HG02885 (cell line): ENCODE data around the gene BCL11A.

Experiments
- ATAC-seq: cut with Tn5 transposase; IDR thresholded peaks from one replicate; pipeline ENCODE4 v1.9.1; 2021; ENCODE audit warnings: mild to moderate bottlenecking; ENCODE audit not compliant: unreplicated experiment, poor library complexity

Gene BCL11A

GRCh38 chr2:60553495-60554073 is at the start of gene BCL11A:
TSS of gene BCL11A (minus strand) at chr2:60553654. CDS start at chr2:60553270, 384 bp downstream.
- peak; percentile 0 for ATAC-seq

GRCh38 chr2:60602828-60603532 is 49.5 kb upstream of the BCL11A start:
- ATAC-seq: no peak

- ATAC-seq: no peak
Measured at GRCh38 chr2:60602388-60602787, 48.9 kb upstream of the BCL11A start.

GRCh38 chr2:60598271-60598670 is 44.8 kb upstream of the BCL11A start:
- no peak for ATAC-seq

GRCh38 chr2:60597346-60597745 is 43.9 kb upstream of the BCL11A start:
- ATAC-seq: no peak

GRCh38 chr2:60596411-60596810 is 43.0 kb upstream of the BCL11A start:
- ATAC-seq: no peak

- no peak for ATAC-seq
Measured at GRCh38 chr2:60595953-60596352, 42.5 kb upstream of the BCL11A start.

- ATAC-seq: no peak
Measured at GRCh38 chr2:60589104-60589503, 35.6 kb upstream of the BCL11A start.

GRCh38 chr2:60586081-60586480 is 32.6 kb upstream of the BCL11A start:
- ATAC-seq: no peak

- ATAC-seq: no peak
Measured at GRCh38 chr2:60585276-60585675, 31.8 kb upstream of the BCL11A start.

- ATAC-seq: no peak
Measured at GRCh38 chr2:60583604-60584003, 30.1 kb upstream of the BCL11A start.

GRCh38 chr2:60581433-60582282 is 28.2 kb upstream of the BCL11A start:
- peak; percentile 97 for ATAC-seq

- ATAC-seq: no peak
Measured at GRCh38 chr2:60577682-60578283, 24.3 kb upstream of the BCL11A start.

- ATAC-seq: no peak
Measured at GRCh38 chr2:60573251-60573650, 19.8 kb upstream of the BCL11A start.

GRCh38 chr2:60570251-60570650 is 16.8 kb upstream of the BCL11A start:
- ATAC-seq: no peak

- ATAC-seq: no peak
Measured at GRCh38 chr2:60569680-60570111, 16.2 kb upstream of the BCL11A start.

GRCh38 chr2:60567919-60568768 is 14.7 kb upstream of the BCL11A start:
- no peak for ATAC-seq

- ATAC-seq: no peak
Measured at GRCh38 chr2:60567096-60567495, 13.6 kb upstream of the BCL11A start.

- ATAC-seq: no peak
Measured at GRCh38 chr2:60565472-60565871, 12.0 kb upstream of the BCL11A start.
